ENCODE measurements around the gene CAVIN1.
A peak's percentile ranks its signal among the peaks of the same experiment; 100 is the strongest.
"Not testable (repeated sequence)": the region's sequence is repeated elsewhere in the genome, so short reads cannot be mapped to it uniquely, and the experiment has no call there.

CAVIN1 gene

GRCh38 chr17:42378959-42379594 lies 44.0 kb downstream of the CAVIN1 start:
- DNase-seq (ENCODE audit: low read depth in 2 of 2) = no peak

- DNase-seq (ENCODE audit: low read depth in 2 of 2) = no peak
Measured at GRCh38 chr17:42378359-42378958, 44.6 kb downstream of the CAVIN1 start.

DNA sequence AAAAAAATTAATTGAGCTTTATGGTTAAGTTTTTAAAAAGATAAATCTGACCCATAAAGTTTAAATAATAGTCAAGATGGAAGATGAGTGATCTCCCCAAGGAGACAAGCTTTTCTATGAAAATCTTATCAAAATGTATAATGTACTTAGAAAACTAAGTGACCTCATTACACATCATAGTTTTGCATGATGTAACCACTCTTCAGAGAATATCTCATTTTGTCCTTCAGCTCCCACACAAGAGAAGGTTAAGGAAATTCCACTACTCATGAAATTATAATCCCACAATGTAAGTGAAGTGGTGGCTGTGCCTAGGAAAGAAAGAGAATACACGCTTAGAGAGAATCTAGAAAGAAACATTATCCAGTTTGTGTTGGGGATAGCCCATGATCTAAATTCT lies 49.2 kb downstream of the CAVIN1 start:
- no peak for DNase-seq (ENCODE audit: low read depth in 2 of 2)

DNA sequence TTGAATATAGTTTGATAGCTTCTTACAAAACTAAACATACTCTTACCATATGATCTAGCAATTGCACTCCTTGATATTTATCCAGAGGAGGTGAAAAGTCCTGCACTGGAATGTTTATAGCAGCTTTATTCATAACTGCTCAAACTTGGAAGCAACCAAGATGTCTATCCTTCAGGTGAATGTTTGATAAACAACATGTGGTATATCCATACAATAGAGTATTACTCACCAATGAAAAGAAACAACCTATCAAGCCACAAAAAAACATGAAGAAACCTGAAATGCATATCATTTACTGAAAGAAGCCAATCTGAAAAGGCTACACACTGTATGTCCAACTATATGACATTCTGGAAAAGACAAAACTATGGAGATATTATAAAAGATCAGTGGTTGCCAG lies 50.9 kb downstream of the CAVIN1 start:
- DNase-seq (ENCODE audit: low read depth in 2 of 2) = no peak

DNA sequence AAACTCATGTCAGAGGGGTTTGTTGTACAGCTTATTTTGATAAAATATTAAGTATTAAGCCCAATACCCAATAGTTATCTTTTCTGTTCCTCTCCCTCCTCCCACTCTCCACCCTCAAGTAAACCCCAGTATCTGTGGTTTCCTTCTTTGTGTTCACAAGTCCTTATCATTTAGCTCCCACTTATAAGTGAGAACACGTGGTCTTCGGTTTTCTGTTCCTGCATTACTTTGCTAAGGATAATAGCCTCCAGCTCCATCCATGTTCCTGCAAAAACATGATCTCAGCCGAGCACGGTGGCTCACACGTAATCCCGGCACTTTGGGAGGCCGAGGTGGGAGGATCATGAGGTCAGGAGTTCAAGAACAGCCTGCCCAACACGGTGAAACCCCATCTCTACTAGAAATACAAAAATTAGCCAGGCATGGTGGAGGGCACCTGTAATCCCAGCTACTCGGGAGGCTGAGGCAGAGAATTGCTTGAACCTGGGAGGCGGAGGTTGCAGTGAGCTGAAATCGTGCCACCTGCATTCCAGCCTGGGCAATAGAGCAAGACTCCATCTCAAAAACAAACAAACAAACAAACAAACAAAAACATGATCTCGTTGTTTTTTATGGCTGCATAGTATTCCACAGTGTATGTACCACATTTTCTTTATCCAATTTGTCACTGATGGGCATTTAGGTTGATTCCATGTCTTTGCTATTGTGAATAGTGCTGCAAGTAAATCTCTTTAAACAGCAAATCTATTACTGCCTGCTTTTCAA lies 54.1 kb downstream of the CAVIN1 start:
- DNase-seq (ENCODE audit: low read depth in 2 of 2) = not testable (repeated sequence)

- DNase-seq (ENCODE audit: low read depth in 2 of 2) = not testable (repeated sequence)
Measured at GRCh38 chr17:42368310-42368709, 54.7 kb downstream of the CAVIN1 start.

DNA sequence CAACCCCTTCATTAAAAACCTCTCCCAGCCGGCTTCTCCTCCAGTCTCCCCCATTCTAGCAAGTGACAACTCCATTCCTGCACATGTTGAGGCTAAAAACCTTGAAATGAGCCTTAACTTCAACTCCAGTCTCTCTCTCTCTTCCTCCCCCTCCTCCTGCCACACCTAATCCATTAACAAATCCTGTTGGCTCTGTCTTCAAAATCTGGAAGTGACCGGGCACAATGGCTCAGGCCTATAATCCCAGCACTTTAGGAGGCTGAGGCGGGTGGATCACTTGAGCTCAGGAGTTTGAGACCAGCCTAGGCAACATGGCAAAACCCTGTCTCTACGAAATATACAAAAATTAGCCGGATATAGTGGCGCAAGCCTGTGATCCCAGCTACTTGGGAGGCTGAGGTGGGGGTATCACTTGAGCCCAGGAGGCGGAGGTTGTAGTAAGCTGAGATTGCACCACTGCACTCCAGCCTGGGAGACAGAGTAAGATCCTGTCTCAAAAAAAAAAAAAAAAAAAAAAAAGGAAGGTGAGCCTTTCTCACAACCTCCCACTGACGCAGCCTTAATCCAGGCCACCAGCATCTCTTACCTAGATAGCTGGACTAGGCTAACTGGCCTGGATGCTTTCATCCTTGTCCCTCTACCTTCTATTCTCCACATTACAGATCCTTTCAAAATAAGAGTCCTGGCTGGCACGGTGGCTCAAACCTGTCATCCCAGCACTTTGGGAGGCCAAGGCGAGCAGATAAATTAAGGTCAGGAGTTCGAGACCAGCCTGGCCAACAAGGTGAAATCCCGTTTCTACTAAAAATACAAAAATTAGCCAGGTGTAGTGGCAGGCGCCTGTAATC lies 56.7 kb downstream of the CAVIN1 start:
- DNase-seq (ENCODE audit: low read depth in 2 of 2) = not testable (repeated sequence)

DNA sequence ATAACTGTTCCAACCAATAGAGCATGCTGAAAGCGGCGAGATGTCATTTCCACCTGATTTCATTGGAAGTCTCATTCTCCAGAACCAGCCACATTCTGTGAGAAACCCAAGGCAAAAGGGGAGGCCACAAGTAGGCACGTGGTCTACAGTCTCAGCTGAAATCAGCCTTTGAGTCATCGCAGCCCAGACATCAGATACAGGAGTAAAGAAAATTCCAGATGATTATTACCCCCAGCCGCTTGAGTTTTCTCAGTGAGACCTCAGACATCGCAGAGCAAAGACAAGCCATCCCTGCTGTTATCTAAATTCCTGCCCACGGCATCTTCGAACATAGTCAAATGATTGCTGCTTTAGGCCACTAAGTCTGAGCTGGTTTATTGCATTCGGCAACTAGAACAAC lies 57.9 kb downstream of the CAVIN1 start:
- DNase-seq (ENCODE audit: low read depth in 2 of 2) = no peak

GRCh38 chr17:42363767-42364585 lies 59.1 kb downstream of the CAVIN1 start:
- no peak for DNase-seq (ENCODE audit: low read depth in 2 of 2)

DNA sequence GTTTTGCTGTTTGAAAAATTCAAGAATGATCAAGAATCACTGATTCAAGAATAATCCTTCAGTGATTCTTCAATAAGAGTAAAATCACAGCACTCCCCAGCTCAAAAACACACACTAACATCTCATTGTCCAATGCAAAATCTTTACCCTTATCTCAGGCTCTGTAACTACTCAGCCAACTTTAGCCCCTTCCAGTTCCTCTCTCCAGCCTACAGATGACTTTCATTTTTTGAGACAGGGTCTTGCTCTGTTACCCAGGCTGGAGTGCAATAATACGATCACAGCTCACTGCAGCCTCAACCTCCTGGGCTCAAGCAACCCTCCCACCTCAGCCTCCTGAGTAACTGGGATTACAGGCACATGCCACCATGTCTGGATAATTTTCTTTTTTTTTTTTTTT lies 59.8 kb downstream of the CAVIN1 start:
- no peak for DNase-seq (ENCODE audit: low read depth in 2 of 2)

DNA sequence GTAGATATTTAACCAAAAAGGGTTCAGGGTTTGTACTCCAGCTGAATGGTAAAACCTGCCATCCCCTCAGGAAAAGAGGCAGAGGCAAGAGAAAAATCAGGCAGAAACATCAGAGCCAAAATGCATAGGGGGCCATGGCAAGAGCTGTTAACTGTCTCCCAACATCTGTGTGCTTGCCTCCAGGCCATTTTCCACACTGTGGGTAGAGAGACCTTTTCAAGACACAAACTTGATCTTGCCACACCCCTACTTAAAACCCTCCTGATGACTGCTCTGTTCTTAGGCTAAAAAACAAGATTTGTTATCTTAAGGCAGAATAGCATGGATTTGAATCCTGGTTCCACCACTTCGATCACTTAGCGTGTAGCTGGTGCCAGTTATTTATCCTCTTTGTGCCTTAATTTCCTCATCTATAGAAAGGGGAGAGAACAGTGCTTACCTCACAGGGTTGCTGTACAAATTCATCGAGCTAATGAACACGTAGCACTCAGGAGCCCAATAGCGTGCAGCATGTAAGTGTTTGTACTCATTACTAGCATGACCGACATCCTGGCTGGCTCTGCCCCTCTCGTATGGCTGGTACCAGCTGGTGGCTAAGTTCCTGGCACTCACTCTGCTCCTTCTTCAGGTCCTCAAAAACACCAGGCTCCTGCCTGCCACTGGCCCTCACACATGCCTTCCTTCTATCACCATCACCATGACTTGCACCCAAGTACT lies 60.7 kb downstream of the CAVIN1 start:
- DNase-seq (ENCODE audit: low read depth in 2 of 2) = no peak

DNA sequence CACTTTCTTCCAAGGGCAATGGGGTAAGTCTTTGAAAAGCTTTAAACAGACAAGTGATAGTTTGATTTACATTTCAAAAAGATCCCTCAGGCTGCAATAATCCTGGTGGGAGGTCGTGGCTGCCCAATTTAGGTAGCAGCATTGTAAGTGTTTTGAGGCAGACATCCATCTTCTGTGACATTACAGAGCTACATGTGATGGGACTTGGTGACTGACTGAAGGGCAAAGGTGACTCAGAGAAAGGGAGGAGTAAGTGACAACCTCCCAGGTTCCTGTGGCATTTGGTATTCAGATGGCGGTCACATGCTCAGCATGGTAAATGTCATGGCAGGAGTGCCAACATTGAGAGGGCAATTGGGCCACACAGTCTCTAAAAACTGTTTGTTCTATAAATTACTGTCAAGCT lies 61.3 kb downstream of the CAVIN1 start:
- peak; percentile 22 to 48 for DNase-seq (ENCODE audit: low read depth in 2 of 2)

DNA sequence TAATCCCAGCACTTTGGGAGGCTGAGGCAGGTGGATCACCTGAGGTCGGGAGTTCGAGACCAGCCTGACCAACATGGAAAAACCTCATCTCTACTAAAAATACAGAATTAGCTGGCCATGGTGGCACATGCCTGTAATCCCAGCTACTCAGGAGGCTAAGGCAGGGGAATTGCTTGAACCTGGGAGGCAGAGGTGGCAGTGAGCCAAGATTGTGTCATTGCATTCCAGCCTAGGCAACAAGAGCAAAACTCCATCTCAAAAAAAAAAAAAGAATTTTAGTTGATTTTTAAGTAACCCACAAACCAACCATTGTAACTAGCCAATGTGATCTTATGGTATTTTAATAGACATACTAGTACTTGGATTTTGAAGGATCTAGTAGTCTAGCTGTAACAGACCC lies 62.7 kb downstream of the CAVIN1 start:
- not testable (repeated sequence) for DNase-seq (ENCODE audit: low read depth in 2 of 2)

GRCh38 chr17:42359133-42359532 lies 63.9 kb downstream of the CAVIN1 start:
- DNase-seq (ENCODE audit: low read depth in 2 of 2) = no peak

- DNase-seq (ENCODE audit: low read depth in 2 of 2) = no peak
Measured at GRCh38 chr17:42358434-42358833, 64.6 kb downstream of the CAVIN1 start.

DNA sequence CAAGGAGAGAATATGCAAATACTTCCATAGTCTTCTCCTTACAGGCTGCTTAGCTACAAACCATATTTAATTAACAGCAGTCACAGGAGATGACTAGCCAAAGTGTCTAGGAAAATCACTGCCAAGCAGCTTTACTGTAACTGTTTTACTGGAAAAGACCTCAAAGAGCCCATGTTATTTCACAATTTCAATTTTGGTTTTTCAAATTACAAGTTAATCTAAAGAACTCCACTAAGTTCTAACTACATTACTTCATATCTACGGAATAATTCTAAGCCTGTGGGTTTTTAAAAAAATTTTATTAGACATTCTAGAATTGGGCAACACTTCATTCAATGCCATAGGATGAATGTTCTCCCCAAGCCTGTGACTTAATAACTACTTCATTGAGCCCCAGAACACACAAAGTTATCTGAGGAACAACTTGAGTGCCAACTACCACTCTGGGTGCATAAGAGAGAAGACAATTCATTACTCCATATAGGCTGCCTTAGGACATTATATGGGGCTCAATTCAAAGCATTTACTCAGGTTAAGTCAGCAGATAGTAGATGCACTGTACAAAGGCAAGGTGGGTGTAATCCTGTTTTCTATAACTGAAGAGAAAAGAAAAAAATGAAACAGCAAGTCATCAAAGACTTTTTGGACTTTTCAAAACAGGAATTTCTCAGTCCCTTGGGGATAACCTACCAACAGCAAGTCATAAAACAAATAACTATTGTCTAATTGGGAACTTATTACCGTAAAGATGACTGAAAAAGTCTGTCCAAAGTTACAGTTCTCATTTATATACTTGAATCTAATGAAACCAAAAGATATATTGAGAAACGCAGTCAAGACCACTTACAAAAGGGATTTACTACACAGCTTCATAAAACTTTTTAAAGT lies 67.9 kb downstream of the CAVIN1 start:
- no peak for DNase-seq (ENCODE audit: low read depth in 2 of 2)

All from stimulated activated CD4-positive, alpha-beta T cell treated with anti-CD3 and anti-CD28 coated beads, Interleukin-15, amount 100 ng/mL, for 48 hours (primary cell).